Peyer's patch (tissue), 4 donors: Measurements from ENCODE around the gene CTBP1. TPM values are rescaled to one million over a fixed set of nuclear protein-coding genes. Genes with fewer than 3 reads are reported as not detected.

Experiments used
- DNase-seq, 3 donors: peaks; one replicate each; pipeline ENCODE4 v3.0.0-alpha.2; 2017 to 2019
- H3K27ac ChIP-seq, 4 donors: fragments of 200-600 bp; sonication (generic); one replicate each; pipeline ENCODE4 v1.5.1; 2016 to 2019
- H3K27me3 ChIP-seq, 2 donors: fragments of 200-600 bp; sonication (generic); one replicate each; pipeline ENCODE4 v1.5.1; 2019
- H3K36me3 ChIP-seq, 3 donors: fragments of 200-600 bp; sonication (generic); one replicate each; pipeline ENCODE4 v1.5.1; 2016 to 2019
- H3K4me1 ChIP-seq, 4 donors: fragments of 200-600 bp; sonication (generic); one replicate each; pipeline ENCODE4 v1.5.1; 2016 to 2019
- H3K4me3 ChIP-seq, 4 donors: fragments of 200-600 bp; sonication (generic); 1 replicate in 3 of 4; 2 replicates in 1 of 4; pipeline ENCODE4 v1.5.1; 2016 to 2019; ENCODE audit warnings: mild to moderate bottlenecking in 1 of 4
- H3K9me3 ChIP-seq, 4 donors: fragments of 200-600 bp; sonication (generic); one replicate each; pipeline ENCODE4 v1.5.1; 2016 to 2019; ENCODE audit warnings: mild to moderate bottlenecking in 1 of 4
- POLR2A ChIP-seq, 2 donors: fragments of 450-650 bp; IDR thresholded peaks; one replicate each; pipeline ENCODE4 v1.5.1; 2017; ENCODE audit warnings: antibody characterized with exemption in 2 of 2, mild to moderate bottlenecking in 2 of 2, moderate library complexity in 2 of 2
- total RNA-seq, 4 donors: library from RNA; depleted of rRNA; stranded (reverse); fragments of >200 nt; gene quantifications; one replicate each; pipeline ENCODE4 v1.1.0, GENCODE V29; 2016
- TF ChIP-seq, protein P1 (sequence below), 6 experiments: fragments of 450-650 bp in 4 of 6; fragments of 200-600 bp in 2 of 6; sonication (generic) in 1 of 6; IDR thresholded peaks; one replicate each; pipeline ENCODE4 v1.5.1; 2017 to 2019; ENCODE audit warnings: antibody characterized with exemption in 6 of 6, mild to moderate bottlenecking in 3 of 6, moderate library complexity in 1 of 6

Gene CTBP1
- total RNA-seq, 4 donors from 2014 or later: 245 to 371 (median 288) TPM

DNA sequence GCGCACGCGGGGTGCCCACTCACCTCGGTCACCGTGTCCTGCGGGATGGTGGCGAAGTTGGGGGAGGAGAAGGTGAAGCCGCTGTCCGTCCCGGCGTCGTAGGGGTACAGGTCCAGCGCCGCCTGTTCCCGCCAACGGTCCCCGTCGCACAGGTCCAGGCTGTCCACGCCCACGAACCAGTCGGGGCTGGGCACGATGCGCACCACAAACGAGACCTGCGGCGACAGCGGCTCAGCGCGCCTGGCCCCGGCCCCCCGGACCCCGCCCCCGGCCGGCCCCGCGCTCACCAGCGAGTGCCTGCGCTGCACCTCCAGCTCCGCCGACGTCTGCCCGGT lies 78.0 kb downstream of the CTBP1 start:
- peaks cover 0 to 22% of the 10 kb centered on the region in 2 donors for H3K27me3 ChIP-seq
- H3K27ac ChIP-seq: peak overlapping the region in 3 of 4 donors; percentile 69 to 87 (median 81)
- peak overlapping the region; percentile 41 to 56 (median 53) for H3K4me3 ChIP-seq

DNA sequence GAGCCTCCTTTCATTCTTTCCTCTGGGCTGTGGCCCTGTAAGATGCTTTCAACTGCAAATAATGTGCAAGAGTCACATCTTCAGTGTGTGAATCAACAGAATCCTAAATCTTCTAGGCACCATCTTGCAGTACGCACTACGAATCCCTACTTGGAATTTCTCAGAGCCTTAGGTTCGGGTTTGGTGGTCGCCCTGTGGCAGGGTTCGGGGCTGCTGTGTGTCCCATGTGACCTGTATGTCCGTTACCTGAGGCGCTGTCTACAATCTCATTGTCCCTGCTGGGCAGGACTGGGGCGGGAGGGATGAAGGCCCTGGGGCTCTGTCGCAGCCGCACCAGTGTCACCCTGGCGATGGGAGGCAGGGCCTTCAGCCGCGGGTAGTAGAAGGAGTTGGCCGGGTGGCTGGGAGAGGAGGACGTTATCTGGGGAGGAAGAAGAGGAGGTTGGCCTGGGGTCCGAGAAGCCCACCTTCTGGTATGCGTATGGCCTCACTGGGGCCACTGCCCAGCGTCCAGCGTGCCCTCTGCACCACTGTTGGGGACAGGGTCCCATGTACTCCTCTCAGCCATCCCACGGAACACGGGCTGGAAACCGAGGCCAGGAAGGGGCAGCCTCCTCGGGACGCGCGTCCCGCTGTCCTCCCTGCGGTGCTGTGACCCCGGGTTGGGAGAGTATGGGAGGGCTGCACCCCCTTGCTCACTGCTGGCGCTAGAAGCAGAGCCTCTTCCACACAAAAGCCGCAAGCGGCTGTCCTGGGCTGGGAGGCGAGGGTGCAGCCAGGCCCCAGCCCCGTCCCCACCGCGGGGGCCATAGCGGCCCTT lies 78.6 kb downstream of the CTBP1 start:
- H3K36me3 ChIP-seq: no peaks in the 10 kb centered on the region
- peaks cover 0 to 22% of the 10 kb centered on the region in 2 donors for H3K27me3 ChIP-seq
- DNase-seq: no peak
- TF ChIP-seq, protein P1, sequence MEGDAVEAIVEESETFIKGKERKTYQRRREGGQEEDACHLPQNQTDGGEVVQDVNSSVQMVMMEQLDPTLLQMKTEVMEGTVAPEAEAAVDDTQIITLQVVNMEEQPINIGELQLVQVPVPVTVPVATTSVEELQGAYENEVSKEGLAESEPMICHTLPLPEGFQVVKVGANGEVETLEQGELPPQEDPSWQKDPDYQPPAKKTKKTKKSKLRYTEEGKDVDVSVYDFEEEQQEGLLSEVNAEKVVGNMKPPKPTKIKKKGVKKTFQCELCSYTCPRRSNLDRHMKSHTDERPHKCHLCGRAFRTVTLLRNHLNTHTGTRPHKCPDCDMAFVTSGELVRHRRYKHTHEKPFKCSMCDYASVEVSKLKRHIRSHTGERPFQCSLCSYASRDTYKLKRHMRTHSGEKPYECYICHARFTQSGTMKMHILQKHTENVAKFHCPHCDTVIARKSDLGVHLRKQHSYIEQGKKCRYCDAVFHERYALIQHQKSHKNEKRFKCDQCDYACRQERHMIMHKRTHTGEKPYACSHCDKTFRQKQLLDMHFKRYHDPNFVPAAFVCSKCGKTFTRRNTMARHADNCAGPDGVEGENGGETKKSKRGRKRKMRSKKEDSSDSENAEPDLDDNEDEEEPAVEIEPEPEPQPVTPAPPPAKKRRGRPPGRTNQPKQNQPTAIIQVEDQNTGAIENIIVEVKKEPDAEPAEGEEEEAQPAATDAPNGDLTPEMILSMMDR (IDR thresholded peaks at IDR 0.05): no peak
- no peak for TF ChIP-seq POLR2A (IDR thresholded peaks at IDR 0.05)
- peak overlapping the region in 3 of 4 donors; percentile 53 to 56 (median 53) for H3K4me3 ChIP-seq
- peaks cover 0 to 52% (median 23%) of the 10 kb centered on the region in 4 donors for H3K4me1 ChIP-seq
- no peaks in the 10 kb centered on the region for H3K9me3 ChIP-seq
- H3K27ac ChIP-seq: peak overlapping the region in 2 of 4 donors; percentile 69 to 87

More for the DNA sequence above, 78.0 kb downstream of the CTBP1 start:
- Histone ChIP-seq H3K9me3 (no peaks in the 10 kb centered on the region), H3K4me1 (peaks cover 0 to 52% (median 23%) of the 10 kb centered on the region in 4 donors), H3K36me3 (no peaks in the 10 kb centered on the region)
- no peak for DNase-seq
- no peak for TF ChIP-seq POLR2A (IDR thresholded peaks at IDR 0.05)
- TF ChIP-seq, protein P1 (IDR thresholded peaks at IDR 0.05): no peak

GRCh38 chr4:1169691-1170096 lies 79.2 kb downstream of the CTBP1 start:
- Histone ChIP-seq H3K27me3 (peaks cover 0 to 22% of the 10 kb centered on the region in 2 donors), H3K9me3 (no peaks in the 10 kb centered on the region), H3K4me1 (peaks cover 0 to 52% (median 23%) of the 10 kb centered on the region in 4 donors), H3K27ac (peak overlapping the region in 2 of 4 donors; percentile 10 to 25), H3K4me3 (peak overlapping the region in 1 of 4 donors; percentile 53), H3K36me3 (no peaks in the 10 kb centered on the region)
- TF ChIP-seq, protein P1 (IDR thresholded peaks at IDR 0.05): no peak
- TF ChIP-seq POLR2A (IDR thresholded peaks at IDR 0.05): no peak
- DNase-seq: peak in 1 of 3 donors; percentile 48

DNA sequence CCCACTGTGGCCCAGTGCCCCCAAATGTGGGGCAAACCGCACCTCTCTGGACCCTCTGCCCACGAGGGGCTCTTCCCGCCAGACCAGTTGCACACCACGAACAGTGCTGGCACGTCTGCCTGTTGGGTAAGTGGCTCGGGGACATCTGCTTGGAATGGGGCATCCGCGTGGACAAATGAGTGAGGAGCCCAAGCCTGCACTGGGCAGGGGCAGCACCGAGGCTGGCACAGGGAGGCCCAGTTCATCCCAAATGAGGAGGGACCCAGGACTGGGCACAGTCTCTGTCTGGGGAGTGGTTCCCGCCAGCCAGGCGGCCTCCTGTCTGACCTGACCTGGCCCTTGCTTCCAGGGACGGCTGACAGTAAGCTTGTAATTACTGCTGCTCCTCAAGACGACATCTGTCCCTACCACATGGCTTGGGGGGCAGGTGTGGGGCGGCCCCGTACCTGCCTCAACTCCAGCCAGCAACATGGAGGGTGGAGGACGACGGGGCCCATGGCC lies 79.7 kb downstream of the CTBP1 start:
- peak overlapping the region in 1 of 4 donors; percentile 72 for H3K4me3 ChIP-seq
- H3K9me3 ChIP-seq: no peaks in the 10 kb centered on the region
- peak overlapping the region in 3 of 4 donors; percentile 10 to 38 (median 25) for H3K27ac ChIP-seq
- no peaks in the 10 kb centered on the region for H3K36me3 ChIP-seq
- DNase-seq: no peak
- no peak for TF ChIP-seq POLR2A (IDR thresholded peaks at IDR 0.05)
- TF ChIP-seq, protein P1 (IDR thresholded peaks at IDR 0.05): no peak
- H3K27me3 ChIP-seq: peaks cover 0 to 22% of the 10 kb centered on the region in 2 donors
- H3K4me1 ChIP-seq: peaks cover 0 to 52% (median 23%) of the 10 kb centered on the region in 4 donors

DNA sequence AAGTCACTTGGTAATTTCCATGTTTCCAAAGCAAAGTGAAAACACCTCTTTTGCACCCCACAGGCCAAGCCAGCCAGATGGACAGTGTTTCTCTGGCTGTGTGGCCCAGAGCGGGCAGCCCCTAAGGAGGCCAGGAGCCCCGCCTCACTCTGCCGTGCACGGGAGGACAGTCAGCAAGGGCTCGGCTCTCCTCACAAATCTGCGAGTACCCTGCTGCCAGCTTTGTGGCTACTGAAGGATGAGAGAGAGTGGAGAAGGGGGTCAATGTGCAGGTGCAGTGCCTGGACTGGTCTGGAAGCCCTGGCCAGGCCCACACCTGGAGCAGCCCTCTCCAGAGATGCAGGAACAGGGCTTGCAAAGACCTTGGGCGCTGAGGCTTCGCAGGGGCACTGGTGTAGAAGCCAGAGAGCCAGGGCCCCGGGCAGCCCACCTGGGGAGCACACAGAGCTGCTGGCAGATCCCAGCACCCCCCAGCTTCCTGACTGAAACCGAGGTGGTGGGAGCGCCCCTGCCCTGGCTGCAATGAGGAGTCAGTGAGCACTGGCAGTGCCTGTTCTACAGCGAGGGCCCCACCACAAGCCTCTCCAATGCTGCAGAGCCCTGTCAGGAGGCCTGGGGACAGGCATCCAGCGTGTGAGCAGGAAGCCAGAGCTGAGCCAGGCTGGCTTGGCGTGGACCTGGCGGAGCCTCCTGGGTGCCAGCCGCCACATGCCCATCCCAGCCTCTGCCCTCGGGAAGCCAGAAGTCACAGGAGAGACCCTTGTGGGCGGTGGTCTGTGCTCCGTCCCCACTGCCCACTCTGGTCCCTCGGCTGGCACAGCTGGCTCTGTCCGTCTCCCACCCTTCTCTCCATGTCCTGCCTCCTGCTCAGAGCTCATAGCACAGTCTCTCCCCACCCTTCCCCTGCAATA lies 80.5 kb downstream of the CTBP1 start:
- Histone ChIP-seq H3K36me3 (no peaks in the 10 kb centered on the region), H3K4me3 (peak overlapping the region in 2 of 4 donors; percentile 71 to 72), H3K27ac (peak overlapping the region in 3 of 4 donors; percentile 73 to 97 (median 80)), H3K9me3 (no peaks in the 10 kb centered on the region), H3K27me3 (peaks cover 0 to 22% of the 10 kb centered on the region in 2 donors), H3K4me1 (peaks cover 0 to 52% (median 25%) of the 10 kb centered on the region in 4 donors)
- DNase-seq: peak in 1 of 3 donors; percentile 47
- TF ChIP-seq, protein P1 (IDR thresholded peaks at IDR 0.05): no peak
- no peak for TF ChIP-seq POLR2A (IDR thresholded peaks at IDR 0.05)
